Left lung (tissue), 10 donors: Measurements from ENCODE around the gene CD96. TPM values are rescaled to one million over a fixed set of nuclear protein-coding genes. Genes with fewer than 3 reads are reported as not detected.

ENCODE experiments used
- ATAC-seq: fragments of 200-7000 bp; cut with Tn5 transposase; one replicate; pipeline ENCODE4 v1.9.1; 2020; ENCODE audit warnings: moderate library complexity
- DNase-seq, 4 donors: peaks; one replicate each; pipeline ENCODE4 v3.0.0-alpha.2; 2013 to 2020
- H3K27ac ChIP-seq, 2 donors: fragments of 200-600 bp; sonication (generic) in 1 of 2; one replicate each; pipeline versions ENCODE4 v1.5.0 to v1.8.0; 2020 to 2021
- H3K27me3 ChIP-seq, 2 donors: fragments of 200-600 bp; sonication (generic) in 1 of 2; one replicate each; pipeline versions ENCODE4 v1.5.0 to v1.8.0; 2020 to 2021
- H3K36me3 ChIP-seq, 2 donors: fragments of 200-600 bp; sonication (generic) in 1 of 2; one replicate each; pipeline versions ENCODE4 v1.5.0 to v1.8.0; 2020 to 2021
- H3K4me1 ChIP-seq, 2 donors: fragments of 200-600 bp; one replicate each; pipeline ENCODE4 v1.8.0; 2021
- H3K4me3 ChIP-seq, 2 donors: fragments of 200-600 bp; sonication (generic) in 1 of 2; one replicate each; pipeline versions ENCODE4 v1.5.0 to v1.8.0; 2020 to 2021; ENCODE audit warnings: mild to moderate bottlenecking in 1 of 2
- H3K9me3 ChIP-seq, 2 donors: fragments of 200-600 bp; sonication (generic) in 1 of 2; one replicate each; pipeline versions ENCODE4 v1.5.0 to v1.8.0; 2020 to 2021
- intact Hi-C, 2 donors: fragments of 100-400 bp; cut with DNase I; formaldehyde crosslinking; loops; one replicate each; pipeline versions ENCODE4 v1.11.2 to v1.14.2; 2022
- polyA plus RNA-seq, 6 donors: library from polyadenylated mRNA; unstranded; fragments of 120-200 nt; gene quantifications; one replicate each; pipeline ENCODE4 v1.2.1, GENCODE V29; 2013; ENCODE audit not compliant: insufficient read length in 6 of 6
- total RNA-seq, 2 donors: library from RNA; stranded (reverse); fragmentation: NEBNext Ultra II Directional; extraction: Animal tissue kit (Norgen Biotek cat#: 25700); gene quantifications; one replicate each; pipeline ENCODE4 v1.2.1, GENCODE V29; 2021
- TF ChIP-seq, protein P1 (sequence below), 2 donors: fragments of 200-600 bp; sonication (generic) in 1 of 2; IDR thresholded peaks; one replicate each; pipeline versions ENCODE4 v1.5.0 to v1.8.0; 2021; ENCODE audit warnings: antibody characterized with exemption in 2 of 2
- donor health status: DM: no; HTN: yes; CAD: no.
- donor health status: DM: no; HTN: no; CAD: no.

Gene CD96
- total and polyA plus RNA-seq, 8 donors = 0.53 to 5.3 (median 1.0) TPM

DNA sequence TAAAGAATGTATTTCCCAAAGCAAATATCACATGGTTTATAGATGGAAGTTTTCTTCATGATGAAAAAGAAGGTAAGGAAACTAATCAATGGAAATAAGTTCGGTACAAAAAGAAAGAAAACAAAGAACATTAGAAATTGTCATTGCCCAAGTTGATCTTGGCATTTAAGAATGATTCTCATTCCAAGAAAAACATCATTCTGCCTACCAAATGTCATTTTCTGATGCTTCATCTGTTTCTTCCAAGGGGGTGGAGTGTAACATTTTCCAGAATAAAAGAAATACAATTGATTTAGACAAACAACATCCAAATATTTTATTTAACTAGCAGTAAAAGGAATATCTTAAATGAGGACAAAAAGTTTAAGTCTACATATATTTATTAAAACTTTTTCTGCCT is 56.1 kb downstream of the CD96 start:
- Histone ChIP-seq H3K4me1 (no peaks in the 10 kb centered on the region), H3K4me3 (no peak overlapping the region), H3K36me3 (no peaks in the 10 kb centered on the region), H3K9me3 (no peaks in the 10 kb centered on the region), H3K27me3 (no peaks in the 10 kb centered on the region), H3K27ac (no peak overlapping the region)
- DNase-seq (no peak), ATAC-seq (no peak)
- intact Hi-C loops = no loop called here
- TF ChIP-seq, protein P1, sequence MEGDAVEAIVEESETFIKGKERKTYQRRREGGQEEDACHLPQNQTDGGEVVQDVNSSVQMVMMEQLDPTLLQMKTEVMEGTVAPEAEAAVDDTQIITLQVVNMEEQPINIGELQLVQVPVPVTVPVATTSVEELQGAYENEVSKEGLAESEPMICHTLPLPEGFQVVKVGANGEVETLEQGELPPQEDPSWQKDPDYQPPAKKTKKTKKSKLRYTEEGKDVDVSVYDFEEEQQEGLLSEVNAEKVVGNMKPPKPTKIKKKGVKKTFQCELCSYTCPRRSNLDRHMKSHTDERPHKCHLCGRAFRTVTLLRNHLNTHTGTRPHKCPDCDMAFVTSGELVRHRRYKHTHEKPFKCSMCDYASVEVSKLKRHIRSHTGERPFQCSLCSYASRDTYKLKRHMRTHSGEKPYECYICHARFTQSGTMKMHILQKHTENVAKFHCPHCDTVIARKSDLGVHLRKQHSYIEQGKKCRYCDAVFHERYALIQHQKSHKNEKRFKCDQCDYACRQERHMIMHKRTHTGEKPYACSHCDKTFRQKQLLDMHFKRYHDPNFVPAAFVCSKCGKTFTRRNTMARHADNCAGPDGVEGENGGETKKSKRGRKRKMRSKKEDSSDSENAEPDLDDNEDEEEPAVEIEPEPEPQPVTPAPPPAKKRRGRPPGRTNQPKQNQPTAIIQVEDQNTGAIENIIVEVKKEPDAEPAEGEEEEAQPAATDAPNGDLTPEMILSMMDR (IDR thresholded peaks at IDR 0.05) = no peak

DNA sequence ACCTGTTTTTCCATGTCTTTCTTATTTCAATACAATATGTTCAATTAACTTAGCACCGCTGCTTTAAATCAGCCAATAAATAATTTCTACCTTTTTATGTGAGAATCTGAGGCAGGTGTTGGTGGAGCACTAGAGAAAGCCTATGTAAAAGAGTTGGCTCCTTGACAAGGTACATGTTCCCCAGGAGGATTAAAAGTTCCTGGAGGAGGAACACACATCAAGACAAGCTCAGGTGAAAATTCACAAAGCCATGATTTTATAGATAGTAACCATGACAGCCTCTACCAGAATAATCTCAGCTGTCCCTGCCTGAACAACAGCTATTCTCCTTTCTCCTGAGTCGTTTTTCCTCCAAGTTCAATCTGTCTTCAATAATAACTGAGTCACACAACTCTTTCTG is 56.6 kb downstream of the CD96 start:
- DNase-seq = no peak
- H3K4me1 ChIP-seq = no peaks in the 10 kb centered on the region
- TF ChIP-seq, protein P1 (IDR thresholded peaks at IDR 0.05) = no peak
- no peaks in the 10 kb centered on the region for H3K36me3 ChIP-seq
- H3K27ac ChIP-seq = no peak overlapping the region
- H3K4me3 ChIP-seq = no peak overlapping the region
- intact Hi-C loops = no loop called here
- no peaks in the 10 kb centered on the region for H3K27me3 ChIP-seq
- no peak for ATAC-seq
- H3K9me3 ChIP-seq = no peaks in the 10 kb centered on the region

DNA sequence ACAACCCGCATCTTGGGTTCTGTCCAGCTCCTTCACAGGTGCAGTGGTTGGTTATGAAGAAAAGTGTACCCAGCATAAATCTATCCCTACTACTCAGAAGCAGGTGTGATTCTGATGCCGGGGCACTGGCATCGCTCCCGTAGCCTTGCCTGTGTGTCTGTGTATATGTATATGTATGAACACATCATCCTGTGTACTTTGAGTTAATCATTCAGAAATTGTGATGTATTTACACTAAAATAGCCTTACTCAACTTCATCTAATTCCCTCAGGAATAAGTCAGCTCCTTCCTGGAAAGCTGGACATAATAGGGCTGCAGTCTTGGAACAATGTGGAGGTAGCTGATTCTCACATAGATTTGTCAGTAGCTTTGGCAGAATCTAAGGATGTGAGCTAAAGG is 59.8 kb downstream of the CD96 start:
- DNase-seq = no peak
- Histone ChIP-seq H3K36me3 (no peaks in the 10 kb centered on the region), H3K27ac (no peak overlapping the region), H3K4me3 (no peak overlapping the region), H3K4me1 (no peaks in the 10 kb centered on the region), H3K9me3 (no peaks in the 10 kb centered on the region), H3K27me3 (no peaks in the 10 kb centered on the region)
- ATAC-seq = no peak
- TF ChIP-seq, protein P1 (IDR thresholded peaks at IDR 0.05) = no peak
- intact Hi-C loops = no loop called here

DNA sequence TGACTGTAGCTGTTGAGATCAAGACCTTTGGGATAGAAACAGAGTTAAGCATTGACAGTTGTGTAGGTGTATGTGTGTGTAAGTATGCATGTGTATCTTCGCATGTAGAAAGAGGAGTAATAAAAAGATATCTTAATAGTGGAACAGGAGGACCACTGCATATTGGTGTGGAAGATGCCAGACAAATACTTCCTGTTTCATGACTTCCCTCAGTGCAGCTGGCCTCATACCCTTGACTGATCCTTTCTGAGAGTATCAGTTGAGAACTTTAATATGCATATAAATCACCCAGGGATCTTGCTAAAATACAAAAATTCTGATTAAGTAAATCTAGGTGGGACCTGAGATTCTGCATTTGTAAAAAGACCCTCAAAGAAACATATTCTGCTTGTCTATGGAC is 61.7 kb downstream of the CD96 start:
- intact Hi-C loops = no loop called here
- H3K36me3 ChIP-seq = no peaks in the 10 kb centered on the region
- H3K9me3 ChIP-seq = no peaks in the 10 kb centered on the region
- TF ChIP-seq, protein P1 (IDR thresholded peaks at IDR 0.05) = no peak
- no peaks in the 10 kb centered on the region for H3K4me1 ChIP-seq
- DNase-seq (no peak), ATAC-seq (no peak)
- no peaks in the 10 kb centered on the region for H3K27me3 ChIP-seq
- H3K27ac ChIP-seq = no peak overlapping the region
- H3K4me3 ChIP-seq = no peak overlapping the region

DNA sequence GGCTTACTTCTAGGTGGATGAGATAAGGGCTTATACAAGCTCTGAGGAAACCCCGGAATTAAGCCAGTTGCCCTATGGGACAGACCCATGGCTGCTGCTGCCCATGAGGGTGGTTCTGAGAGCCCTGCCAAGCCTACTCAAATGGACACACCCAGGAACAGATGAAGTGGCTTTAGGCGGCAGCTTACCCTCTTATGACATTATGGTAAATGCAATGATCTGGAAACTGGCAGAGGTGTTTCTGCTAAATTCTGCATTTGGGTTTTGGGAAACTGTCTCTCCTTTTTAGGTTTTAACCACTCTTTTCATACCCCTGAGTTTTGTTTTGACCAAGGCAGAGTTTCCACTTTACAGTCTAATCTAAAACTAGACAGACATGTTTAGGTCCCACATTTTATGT is 62.1 kb downstream of the CD96 start:
- intact Hi-C loops = no loop called here

More for the DNA sequence above, 62.1 kb downstream of the CD96 start:
- H3K27ac ChIP-seq = no peak overlapping the region
- no peaks in the 10 kb centered on the region for H3K27me3 ChIP-seq
- no peaks in the 10 kb centered on the region for H3K36me3 ChIP-seq
- no peaks in the 10 kb centered on the region for H3K4me1 ChIP-seq
- DNase-seq (peak in 1 of 4 donors; percentile 50), ATAC-seq (peak; percentile 77)
- TF ChIP-seq, protein P1 (IDR thresholded peaks at IDR 0.05) = no peak
- H3K9me3 ChIP-seq = no peaks in the 10 kb centered on the region
- H3K4me3 ChIP-seq = no peak overlapping the region
